ENCODE results near the gene CDC42BPG.

- TF ChIP-seq RBAK (tag by site-specific recombination; IDR thresholded peaks at IDR 0.05) (no peak), CTCF (tag by site-specific recombination; IDR thresholded peaks at IDR 0.05) (no peak), PRDM4 (tag by site-specific recombination; IDR thresholded peaks at IDR 0.05) (no peak), ZSCAN16 (tag by site-specific recombination; IDR thresholded peaks at IDR 0.05) (no peak), ZNF623 (tag by site-specific recombination; IDR thresholded peaks at IDR 0.05) (no peak), REST (tag by site-specific recombination; IDR thresholded peaks at IDR 0.05) (no peak), ZNF394 (tag by site-specific recombination; IDR thresholded peaks at IDR 0.05; ENCODE audit: borderline replicate concordance) (no peak)
These were observed 54.9 kb downstream of the CDC42BPG start for GRCh38 chr11:64789331-64790204.

Measured in HEK293 (cell line).